WI38 (cell line): Measurements from ENCODE around the gene CLDN9.
A peak's percentile ranks its signal among the peaks of the same experiment; 100 is the strongest.

Experiments used
- H3K4me3 ChIP-seq: 2 replicates; pipeline ENCODE4 v1.5.1; 2011; ENCODE audit warnings: low read depth, mild to moderate bottlenecking, control low read depth, low read length
- CTCF ChIP-seq: IDR thresholded peaks from 2 replicates; pipeline ENCODE4 v1.5.1; 2012; ENCODE audit warnings: low read depth, mild to moderate bottlenecking, control low read depth, low read length

Gene CLDN9

GRCh38 chr16:3020247-3020603, 7.5 kb downstream of the CLDN9 start, which contains the start of gene TNFRSF12A:
Gene TNFRSF12A, plus strand, starts transcription at chr16:3020368. Its CDS starts 30 bp downstream, at chr16:3020398.
- TF ChIP-seq CTCF = no peak
- peak within 1 kb of the TSS; percentile 93 for H3K4me3 ChIP-seq

- peak overlapping the region; percentile 93 for H3K4me3 ChIP-seq
- no peak for TF ChIP-seq CTCF
Measured at GRCh38 chr16:3020604-3021448, 8.1 kb downstream of the CLDN9 start.

GRCh38 chr16:3021449-3022207, 8.9 kb downstream of the CLDN9 start:
- peak overlapping the region; percentile 93 for H3K4me3 ChIP-seq
- peak; percentile 22; the same call in 1 of the 2 replicates for TF ChIP-seq CTCF

DNA sequence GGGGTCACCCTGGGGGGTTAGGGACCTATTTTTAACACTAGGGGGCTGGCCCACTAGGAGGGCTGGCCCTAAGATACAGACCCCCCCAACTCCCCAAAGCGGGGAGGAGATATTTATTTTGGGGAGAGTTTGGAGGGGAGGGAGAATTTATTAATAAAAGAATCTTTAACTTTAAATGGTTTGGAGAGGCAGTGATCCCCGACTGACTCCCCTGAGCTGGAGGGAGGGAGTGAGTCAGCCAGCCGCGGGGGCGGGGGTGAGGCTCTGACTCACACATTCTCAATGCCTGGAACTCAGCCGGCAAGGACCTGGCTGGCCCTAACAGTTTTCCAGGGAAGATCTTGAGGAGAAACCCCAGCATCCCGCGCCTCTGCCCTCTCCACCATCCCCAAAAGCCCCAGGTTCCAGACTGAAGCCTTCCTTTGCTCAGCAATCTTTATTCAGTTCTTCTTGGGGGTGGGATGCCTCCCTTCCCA, 9.5 kb downstream of the CLDN9 start:
- TF ChIP-seq CTCF = no peak
- H3K4me3 ChIP-seq = peak overlapping the region; percentile 93

- H3K4me3 ChIP-seq = peak overlapping the region; percentile 93
- TF ChIP-seq CTCF = no peak
Measured at GRCh38 chr16:3022684-3023414, 10.1 kb downstream of the CLDN9 start.

DNA sequence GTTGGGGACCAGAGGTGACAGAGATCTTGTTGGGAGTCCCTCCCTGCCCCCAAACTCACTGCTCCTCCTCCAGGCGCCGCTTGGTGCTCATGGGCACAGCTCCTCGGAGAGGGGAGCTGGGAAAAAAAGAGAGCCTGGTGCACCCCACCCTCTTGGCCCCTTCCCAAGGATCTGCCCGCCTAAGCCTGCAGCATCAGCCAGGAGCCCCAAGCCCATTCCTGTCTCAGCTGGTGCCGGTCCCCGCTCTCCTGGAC, 10.6 kb downstream of the CLDN9 start:
- peak overlapping the region; percentile 93 for H3K4me3 ChIP-seq
- no peak for TF ChIP-seq CTCF
